ENCODE measurements around the gene MAGEA2.
"Not testable (repeated sequence)": the region's sequence is repeated elsewhere in the genome, so short reads cannot be mapped to it uniquely, and the experiment has no call there.

MAGEA2 gene

GRCh38 chrX:152706500-152706899, 47.1 kb downstream of the MAGEA2 start:
- not testable (repeated sequence) for DNase-seq

- DNase-seq = not testable (repeated sequence)
Observed at GRCh38 chrX:152700390-152700789, 53.3 kb downstream of the MAGEA2 start.
